ENCODE data around the gene JMJD8. TPM values are rescaled to one million over a fixed set of nuclear protein-coding genes. Genes with fewer than 3 reads are reported as not detected.

JMJD8 gene
- total and polyA plus RNA-seq, 2 experiments from 2014 or later = 87.9 to 96.3 TPM

- peak; percentile 98 for DNase-seq
- Histone ChIP-seq H3K4me2 (ENCODE audit: unreplicated experiment) (peak within 1 kb of the TSS; percentile 87), H3K9me3 (ENCODE audit: low read depth) (no peaks in the 10 kb centered on the region), H3K4me1 (ENCODE audit: insufficient read depth) (0 out of 2 replicates have a peak, but pooled peaks cover 3% of the 10 kb centered on the region), H3K4me3 (peak within 1 kb of the TSS; percentile 90), H3K27ac (peak within 1 kb of the TSS; percentile 85), H3K36me3 (ENCODE audit: low read depth) (no peaks in the 10 kb centered on the region), H3K27me3 (replicated peaks; ENCODE audit: insufficient read depth) (no peaks in the 10 kb centered on the region), H3K79me2 (ENCODE audit: insufficient read depth) (peaks cover 14% of the 10 kb centered on the region), H3K9ac (peak within 1 kb of the TSS; percentile 80), H3F3A (ENCODE audit: insufficient read depth) (peaks cover 9% of the 10 kb centered on the region), H3K9me2 (ENCODE audit: insufficient read depth) (no peaks in the 10 kb centered on the region), H2AFZ (peak within 1 kb of the TSS; percentile 84), H4K20me1 (ENCODE audit: insufficient read depth) (no peaks in the 10 kb centered on the region)
- in situ Hi-C loops (cut with MboI) = no loop called here
- 0 to 1% methylated on average over 79 to 89 of the region's 91 CpGs for WGBS, 2 experiments (ENCODE audit: low coverage in 1 of 2, low lambda C conversion rate in 2 of 2, missing lambda C conversion rate in 2 of 2)
- TF ChIP-seq EZH2 (IDR thresholded peaks at IDR 0.05; ENCODE audit: insufficient read depth, poor library complexity, severe bottlenecking) (no peak), EZH2phosphoT487 (IDR thresholded peaks at IDR 0.05; ENCODE audit: insufficient read depth, low read depth) (no peak)
Observed at GRCh38 chr16:636206-637080, 47.7 kb downstream of the JMJD8 start, which contains the start of gene METTL26. Gene METTL26, minus strand, starts transcription at chr16:636305. Its CDS starts 15 bp downstream, at chr16:636290.

DNA sequence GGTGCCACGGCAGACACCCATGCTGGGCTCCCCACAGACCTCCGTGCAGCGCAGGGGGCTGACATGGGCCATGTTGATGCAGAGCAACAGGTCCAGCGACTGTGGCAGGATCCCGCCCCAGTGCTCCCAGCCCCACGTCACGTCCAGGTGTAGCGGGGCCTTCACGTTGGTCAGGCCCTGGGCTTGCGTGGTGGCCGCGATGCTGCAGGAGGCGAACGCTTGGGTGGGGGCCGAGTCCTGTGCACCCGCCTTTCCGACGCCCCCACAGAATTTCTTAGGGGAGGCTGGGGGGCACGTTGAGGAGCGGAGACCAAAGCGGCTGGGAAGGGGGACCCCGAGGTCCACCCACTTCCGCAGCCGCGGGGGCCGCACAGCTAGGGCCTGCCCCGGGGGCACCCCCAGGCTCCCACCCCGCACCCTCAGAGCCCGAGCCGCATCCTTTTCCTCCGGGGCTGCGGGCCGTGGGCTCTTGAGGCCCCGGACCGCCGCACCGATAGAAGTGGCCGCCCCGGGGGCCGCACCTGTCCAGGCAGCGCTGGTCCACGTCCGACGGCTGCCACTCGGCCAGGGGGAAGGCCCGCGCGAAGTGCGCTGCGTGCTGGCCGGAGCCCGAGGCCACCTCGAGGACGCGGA lies 48.4 kb downstream of the JMJD8 start:
- in situ Hi-C loops (cut with MboI) = no loop called here
- H3K4me3 ChIP-seq = peak overlapping the region; percentile 90
- peak; percentile 43 for DNase-seq

GRCh38 chr16:634996-635395 lies 49.1 kb downstream of the JMJD8 start:
- Histone ChIP-seq H3K27me3 (replicated peaks; ENCODE audit: insufficient read depth) (no peaks in the 10 kb centered on the region), H3K4me2 (ENCODE audit: unreplicated experiment) (peak overlapping the region; percentile 87), H3K9ac (peak overlapping the region; percentile 80), H3K27ac (no peak overlapping the region), H3K79me2 (ENCODE audit: insufficient read depth) (peaks cover 14% of the 10 kb centered on the region), H2AFZ (no peak overlapping the region), H3K4me3 (peak overlapping the region; percentile 90), H3F3A (ENCODE audit: insufficient read depth) (peaks cover 9% of the 10 kb centered on the region), H3K36me3 (ENCODE audit: low read depth) (no peaks in the 10 kb centered on the region), H4K20me1 (ENCODE audit: insufficient read depth) (no peaks in the 10 kb centered on the region), H3K9me2 (ENCODE audit: insufficient read depth) (no peaks in the 10 kb centered on the region), H3K9me3 (ENCODE audit: low read depth) (no peaks in the 10 kb centered on the region), H3K4me1 (ENCODE audit: insufficient read depth) (0 out of 2 replicates have a peak, but pooled peaks cover 6% of the 10 kb centered on the region)
- WGBS, 2 experiments (ENCODE audit: low coverage in 1 of 2, low lambda C conversion rate in 2 of 2, missing lambda C conversion rate in 2 of 2) = 75 to 78% methylated on average over 5 to 7 of the region's 7 CpGs
- in situ Hi-C loops (cut with MboI) = no loop called here
- TF ChIP-seq EZH2 (IDR thresholded peaks at IDR 0.05; ENCODE audit: insufficient read depth, poor library complexity, severe bottlenecking) = no peak
- TF ChIP-seq EZH2phosphoT487 (IDR thresholded peaks at IDR 0.05; ENCODE audit: insufficient read depth, low read depth) = no peak
- DNase-seq = no peak

More for the DNA sequence above, 48.4 kb downstream of the JMJD8 start:
- H3K9me2 ChIP-seq (ENCODE audit: insufficient read depth) = no peaks in the 10 kb centered on the region
- H3K79me2 ChIP-seq (ENCODE audit: insufficient read depth) = peaks cover 14% of the 10 kb centered on the region
- peak overlapping the region; percentile 80 for H3K9ac ChIP-seq
- H3K36me3 ChIP-seq (ENCODE audit: low read depth) = no peaks in the 10 kb centered on the region
- peak overlapping the region; percentile 56 for H2AFZ ChIP-seq
- H3F3A ChIP-seq (ENCODE audit: insufficient read depth) = peaks cover 9% of the 10 kb centered on the region
- TF ChIP-seq EZH2 (IDR thresholded peaks at IDR 0.05; ENCODE audit: insufficient read depth, poor library complexity, severe bottlenecking) (no peak), EZH2phosphoT487 (IDR thresholded peaks at IDR 0.05; ENCODE audit: insufficient read depth, low read depth) (no peak)
- 0 out of 2 replicates have a peak, but pooled peaks cover 6% of the 10 kb centered on the region for H3K4me1 ChIP-seq (ENCODE audit: insufficient read depth)
- H3K27ac ChIP-seq = peak overlapping the region; percentile 85
- WGBS, 2 experiments (ENCODE audit: low coverage in 1 of 2, low lambda C conversion rate in 2 of 2, missing lambda C conversion rate in 2 of 2) = 1 to 3% methylated on average over 35 to 39 of the region's 55 CpGs
- H3K4me2 ChIP-seq (ENCODE audit: unreplicated experiment) = peak overlapping the region; percentile 87
- no peaks in the 10 kb centered on the region for H3K9me3 ChIP-seq (ENCODE audit: low read depth)
- no peaks in the 10 kb centered on the region for H3K27me3 ChIP-seq (replicated peaks; ENCODE audit: insufficient read depth)
- H4K20me1 ChIP-seq (ENCODE audit: insufficient read depth) = no peaks in the 10 kb centered on the region

- Histone ChIP-seq H3K79me2 (ENCODE audit: insufficient read depth) (peaks cover 14% of the 10 kb centered on the region), H3K4me1 (ENCODE audit: insufficient read depth) (0 out of 2 replicates have a peak, but pooled peaks cover 6% of the 10 kb centered on the region), H3F3A (ENCODE audit: insufficient read depth) (peaks cover 4% of the 10 kb centered on the region), H4K20me1 (ENCODE audit: insufficient read depth) (no peaks in the 10 kb centered on the region), H3K9ac (no peak overlapping the region), H3K4me2 (ENCODE audit: unreplicated experiment) (no peak overlapping the region), H3K9me3 (ENCODE audit: low read depth) (no peaks in the 10 kb centered on the region), H3K4me3 (no peak overlapping the region), H2AFZ (no peak overlapping the region), H3K27ac (no peak overlapping the region), H3K9me2 (ENCODE audit: insufficient read depth) (no peaks in the 10 kb centered on the region), H3K27me3 (replicated peaks; ENCODE audit: insufficient read depth) (no peaks in the 10 kb centered on the region), H3K36me3 (ENCODE audit: low read depth) (no peaks in the 10 kb centered on the region)
- DNase-seq = no peak
- no peak for TF ChIP-seq EZH2phosphoT487 (IDR thresholded peaks at IDR 0.05; ENCODE audit: insufficient read depth, low read depth)
- TF ChIP-seq EZH2 (IDR thresholded peaks at IDR 0.05; ENCODE audit: insufficient read depth, poor library complexity, severe bottlenecking) = no peak
- in situ Hi-C loops (cut with MboI) = no loop called here
- WGBS, 2 experiments (ENCODE audit: low coverage in 1 of 2, low lambda C conversion rate in 2 of 2, missing lambda C conversion rate in 2 of 2) = 92 to 95% methylated on average over 19 to 22 of the region's 22 CpGs
Observed at GRCh38 chr16:634051-634670, 50.0 kb downstream of the JMJD8 start.

Measured in GM23248 (cell line).